GM12891 (cell line): ENCODE data around the gene LUZP4.

Experiments used
- POLR2A ChIP-seq: IDR thresholded peaks from 2 replicates; pipeline ENCODE4 v1.6.1; 2011; ENCODE audit warnings: low read depth, low read length, control low read depth
- POLR2AphosphoS5 ChIP-seq: IDR thresholded peaks from 2 replicates; pipeline ENCODE4 v1.6.1; 2011; ENCODE audit warnings: low read depth, low read length, control low read depth

DNA sequence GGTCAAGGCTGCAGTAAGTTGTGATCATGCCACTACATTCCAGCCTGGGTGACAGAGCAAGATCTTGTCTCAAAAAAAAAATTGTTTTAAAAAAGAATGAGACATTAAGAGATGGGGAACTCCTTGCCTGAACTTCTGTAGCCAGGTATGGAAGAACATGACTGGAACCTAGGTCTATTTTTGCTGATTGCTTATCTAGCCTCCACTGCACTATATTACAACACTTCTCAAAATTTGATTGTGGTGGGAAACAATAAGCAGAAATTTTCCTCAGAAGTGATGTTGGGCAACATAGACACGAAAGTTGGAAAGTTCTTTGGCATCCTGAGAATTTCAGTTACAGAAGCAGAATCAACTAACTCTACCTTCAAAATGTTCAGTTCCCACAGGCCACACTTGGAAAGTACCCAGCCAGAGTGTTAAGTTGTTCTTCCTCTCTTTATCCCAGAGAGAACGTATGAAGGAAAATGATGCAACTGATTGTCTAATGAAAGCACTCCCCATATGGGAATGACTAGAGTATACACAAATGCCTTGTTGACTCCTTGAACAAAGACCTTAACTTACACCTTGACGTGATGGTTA is 50.0 kb downstream of the LUZP4 start:
- TF ChIP-seq POLR2AphosphoS5 (no peak), POLR2A (no peak)
